SK-N-SH (cell line): ENCODE measurements around the gene FMN1. TPM values are rescaled to one million over a fixed set of nuclear protein-coding genes. Genes with fewer than 3 reads are reported as not detected.

Source experiments
- CTCF ChIA-PET: fragments of 300-600, 350-600 bp; formaldehyde crosslinking; extraction: SDS; loops from one replicate; lab custom pipeline; 2021; lab: Yijun Ruan, JAX
- POLR2A ChIA-PET: fragments of 350-600 bp; sonication (Branson Sonifier 250); formaldehyde crosslinking; extraction: SDS; loops from one replicate; lab custom pipeline; 2020; ENCODE audit warnings: antibody characterized with exemption, inconsistent platforms; lab: Yijun Ruan, JAX
- DNase-seq: peaks from one replicate; pipeline ENCODE4 v3.0.0; 2012
- H2AFZ ChIP-seq: fragments of 200-600 bp; sonication (generic); 2 replicates; pipeline ENCODE4 v1.8.1; 2016; ENCODE audit warnings: antibody characterized with exemption, mild to moderate bottlenecking, low read depth
- H3F3A ChIP-seq: fragments of 200-600 bp; sonication (generic); replicated peaks from 2 replicates; pipeline ENCODE3; 2016; ENCODE audit warnings: antibody characterized with exemption, mild to moderate bottlenecking; ENCODE audit not compliant: insufficient read depth
- H3K27ac ChIP-seq, 2 experiments: fragments of 200-500 bp in 1 of 2; fragments of 200-600 bp in 1 of 2; sonication (Bioruptor generic) in 1 of 2; sonication (generic), shearing (Covaris generic) in 1 of 2; 2 replicates each; pipeline versions ENCODE4 v1.5.1 to v1.6.1; 2014 to 2016; ENCODE audit warnings: low read depth in 2 of 2, inconsistent platforms in 1 of 2, low read length in 1 of 2, mild to moderate bottlenecking in 1 of 2, mixed read lengths in 1 of 2
- H3K27me3 ChIP-seq: fragments of 200-600 bp; sonication (generic), shearing (Covaris generic); 2 replicates; pipeline ENCODE4 v1.6.1; 2016; ENCODE audit warnings: mixed run types; ENCODE audit not compliant: insufficient read depth
- H3K36me3 ChIP-seq, 2 experiments: fragments of 200-500 bp in 1 of 2; fragments of 200-600 bp in 1 of 2; sonication (Bioruptor generic) in 1 of 2; sonication (generic) in 1 of 2; replicated peaks in 1 of 2; 2 replicates each; pipeline versions ENCODE3 to v1.5.1; 2014 to 2016; ENCODE audit warnings: low read length in 1 of 2, mild to moderate bottlenecking in 1 of 2; ENCODE audit not compliant: insufficient read depth in 2 of 2, control insufficient read depth in 1 of 2
- H3K4me1 ChIP-seq, 2 experiments: fragments of 200-500 bp in 1 of 2; fragments of 200-600 bp in 1 of 2; sonication (Bioruptor generic) in 1 of 2; sonication (generic), shearing (Covaris generic) in 1 of 2; 2 replicates each; pipeline versions ENCODE4 v1.5.1 to v1.6.1; 2014 to 2016; ENCODE audit warnings: low read depth in 1 of 2, low read length in 1 of 2, mixed run types in 1 of 2; ENCODE audit not compliant: insufficient read depth in 2 of 2, control insufficient read depth in 1 of 2
- H3K4me2 ChIP-seq: fragments of 200-600 bp; sonication (generic), shearing (Covaris generic); 2 replicates; pipeline ENCODE4 v1.6.1; 2017; ENCODE audit warnings: mixed run types
- H3K4me3 ChIP-seq, 2 experiments: fragments of 200-500 bp in 1 of 2; fragments of 200-600 bp in 1 of 2; sonication (Bioruptor generic) in 1 of 2; sonication (generic), shearing (Covaris generic) in 1 of 2; 2 replicates each; pipeline versions ENCODE4 v1.5.1 to v1.8.1; 2014 to 2016; ENCODE audit warnings: low read depth in 2 of 2, inconsistent platforms in 1 of 2, low read length in 1 of 2, mild to moderate bottlenecking in 1 of 2, mixed read lengths in 1 of 2, moderate library complexity in 1 of 2
- H3K79me2 ChIP-seq: fragments of 200-600 bp; sonication (generic); 2 replicates; pipeline ENCODE4 v1.8.1; 2017; ENCODE audit warnings: mild to moderate bottlenecking; ENCODE audit not compliant: insufficient read depth
- H3K9ac ChIP-seq: fragments of 200-600 bp; sonication (generic); 2 replicates; pipeline ENCODE4 v1.6.1; 2017; ENCODE audit warnings: mixed run types
- H3K9me2 ChIP-seq: fragments of 200-600 bp; sonication (generic); 2 replicates; pipeline ENCODE4 v1.6.1; 2017; ENCODE audit warnings: mixed run types
- H3K9me3 ChIP-seq: fragments of 200-600 bp; sonication (generic); 2 replicates; pipeline ENCODE4 v1.6.1; 2017; ENCODE audit warnings: mixed run types, mild to moderate bottlenecking, moderate library complexity
- H4K20me1 ChIP-seq: fragments of 200-600 bp; sonication (generic); 2 replicates; pipeline ENCODE4 v1.6.1; 2017; ENCODE audit warnings: mild to moderate bottlenecking, mixed run types; ENCODE audit not compliant: insufficient read depth
- CHD2 ChIP-seq: fragments of 150-350 bp; IDR thresholded peaks from 2 replicates; pipeline ENCODE4 v1.6.1; 2018; ENCODE audit warnings: low read length; ENCODE audit not compliant: partially characterized antibody
- CTCF ChIP-seq: fragments of 200-600 bp; sonication (generic); IDR thresholded peaks from 2 replicates; pipeline ENCODE4 v1.6.1; 2017; ENCODE audit warnings: antibody characterized with exemption, mild to moderate bottlenecking, moderate library complexity
- EZH2phosphoT487 ChIP-seq: fragments of 200-600 bp; sonication (generic); IDR thresholded peaks from 2 replicates; pipeline ENCODE4 v1.6.1; 2017; ENCODE audit warnings: low read depth, mixed run types, mild to moderate bottlenecking, antibody characterized with exemption, moderate library complexity, borderline replicate concordance
- FOXM1 ChIP-seq: IDR thresholded peaks from 2 replicates; pipeline ENCODE4 v1.4.0; 2012; ENCODE audit warnings: low read depth, mild to moderate bottlenecking
- GATA2 ChIP-seq: sonication (generic); formaldehyde crosslinking; IDR thresholded peaks from 2 replicates; pipeline ENCODE4 v1.5.0; 2020; ENCODE audit warnings: mild to moderate bottlenecking, missing genetic modification reagents
- IRF3 ChIP-seq: fragments of 150-350 bp; IDR thresholded peaks from 2 replicates; pipeline ENCODE4 v1.6.1; 2016; ENCODE audit warnings: mild to moderate bottlenecking, low read depth, low read length
- MAX ChIP-seq: IDR thresholded peaks from 2 replicates; pipeline ENCODE4 v1.4.0; 2012; ENCODE audit warnings: low read depth
- MEF2A ChIP-seq: IDR thresholded peaks from 2 replicates; pipeline ENCODE4 v1.4.0; 2012; ENCODE audit warnings: low read depth, borderline replicate concordance
- MXI1 ChIP-seq: IDR thresholded peaks from 2 replicates; pipeline ENCODE4 v1.6.1; 2012; ENCODE audit warnings: mild to moderate bottlenecking, low read depth, low read length, improper control_type of control experiment
- PBX3 ChIP-seq: IDR thresholded peaks from 2 replicates; pipeline ENCODE4; 2012
- POLR2AphosphoS5 ChIP-seq: IDR thresholded peaks from 2 replicates; pipeline ENCODE4 v1.6.1; 2012; ENCODE audit warnings: low read depth, low read length
- RCOR1 ChIP-seq: fragments of 150-350 bp; IDR thresholded peaks from 2 replicates; pipeline ENCODE4 v1.6.1; 2017; ENCODE audit warnings: antibody characterized with exemption, low read length
- REST ChIP-seq: IDR thresholded peaks from 2 replicates; pipeline ENCODE4 v1.6.1; 2012; ENCODE audit warnings: mild to moderate bottlenecking, low read depth, low read length, moderate library complexity
- RXRA ChIP-seq: IDR thresholded peaks from 2 replicates; pipeline ENCODE4 v1.4.0; 2012; ENCODE audit warnings: low read depth, mild to moderate bottlenecking, borderline replicate concordance
- SIN3A ChIP-seq: IDR thresholded peaks from 2 replicates; pipeline ENCODE4 v1.6.1; 2012; ENCODE audit warnings: low read depth, mild to moderate bottlenecking, low read length, moderate library complexity, borderline replicate concordance
- TAF1 ChIP-seq: IDR thresholded peaks from 2 replicates; pipeline ENCODE4 v1.6.1; 2012; ENCODE audit warnings: low read depth, mild to moderate bottlenecking, low read length, moderate library complexity, borderline replicate concordance
- TEAD4 ChIP-seq: IDR thresholded peaks from 2 replicates; pipeline ENCODE4 v1.4.0; 2012; ENCODE audit warnings: mild to moderate bottlenecking, borderline replicate concordance; ENCODE audit not compliant: insufficient read depth
- USF1 ChIP-seq: IDR thresholded peaks from 2 replicates; pipeline ENCODE4 v1.4.0; 2012; ENCODE audit warnings: low read depth, borderline replicate concordance
- YY1 ChIP-seq: IDR thresholded peaks from 2 replicates; pipeline ENCODE4 v1.4.0; 2012; ENCODE audit warnings: low read depth, mild to moderate bottlenecking
- WGBS: methylation state at CpG from one replicate; pipeline ENCODE4 v1.1.6; 2017; ENCODE audit warnings: low lambda C conversion rate; 5-methylcytosine and 5-hydroxymethylcytosine counted together
- polyA plus RNA-seq, 3 experiments: library from polyadenylated mRNA; depleted of rRNA; stranded (reverse); fragments of >200 nt; gene quantifications; 2 replicates each; pipeline ENCODE4 v1.2.3, GENCODE V29; 2012

The FMN1 gene
- polyA plus RNA-seq, 1 of the 3 experiments (the other 2 are of a cell fraction): 9.1 TPM

- Histone ChIP-seq H3K79me2 (peaks cover 95% of the 10 kb centered on the region), H3K27me3 (no peaks in the 10 kb centered on the region), H2AFZ (no peak overlapping the region), H3K9me2 (no peaks in the 10 kb centered on the region), H3K4me2 (no peak overlapping the region), H3K36me3 (peaks cover 0 to 61% of the 10 kb centered on the region in 2 experiments), H4K20me1 (peaks cover 3% of the 10 kb centered on the region; the same call in 1 of the 2 replicates), H3K4me1 (peaks cover 0 to 4% of the 10 kb centered on the region in 2 experiments; a peak in 2 of 4 replicates), H3K9me3 (no peaks in the 10 kb centered on the region; the same call in 1 of the 2 replicates), H3F3A (peaks cover 12% of the 10 kb centered on the region), H3K27ac (no peak overlapping the region), H3K4me3 (no peak overlapping the region), H3K9ac (no peak overlapping the region)
- ChIA-PET POLR2A (no interaction called here), CTCF (interaction anchor here (1.0 to 1.8 kb wide), 4 partner anchors 12 to 281 kb away, joined by 3 to 8 read pairs (median 4); no protein-coding TSS in a partner anchor)
- no peak for TF ChIP-seq YY1
- TF ChIP-seq MEF2A: no peak
- TF ChIP-seq SIN3A: no peak
- no peak for TF ChIP-seq TAF1
- TF ChIP-seq CTCF: no peak
- TF ChIP-seq CHD2: no peak
- no peak for TF ChIP-seq MXI1
- no peak for TF ChIP-seq TEAD4
- TF ChIP-seq MAX: no peak
- no peak for TF ChIP-seq RCOR1
- no peak for TF ChIP-seq PBX3
- DNase-seq: no peak
- 91% methylated on average over 3 of the region's 3 CpGs for WGBS
These were observed 250.8 kb downstream of the FMN1 start for GRCh38 chr15:32943711-32944110.

GRCh38 chr15:32942401-32942841 is 252.1 kb downstream of the FMN1 start:
- no peak overlapping the region for H3K27ac ChIP-seq
- TF ChIP-seq GATA2 (CRISPR knock-in tag) (no peak), POLR2AphosphoS5 (no peak), RXRA (no peak), USF1 (no peak), FOXM1 (no peak), YY1 (no peak), REST (no peak), MEF2A (no peak), IRF3 (no peak), EZH2phosphoT487 (no peak)

More at GRCh38 chr15:32942401-32942841, 252.1 kb downstream of the FMN1 start:
- Histone ChIP-seq H4K20me1 (peaks cover 3% of the 10 kb centered on the region; the same call in 1 of the 2 replicates), H3K9me3 (no peaks in the 10 kb centered on the region), H3K4me2 (no peak overlapping the region), H3K4me3 (no peak overlapping the region), H3K27me3 (no peaks in the 10 kb centered on the region), H2AFZ (no peak overlapping the region), H3F3A (peaks cover 8% of the 10 kb centered on the region), H3K4me1 (peaks cover 0 to 4% of the 10 kb centered on the region in 2 experiments; a peak in 2 of 4 replicates), H3K36me3 (peaks cover 0 to 66% of the 10 kb centered on the region in 2 experiments), H3K9ac (no peak overlapping the region), H3K79me2 (peaks cover 97% of the 10 kb centered on the region), H3K9me2 (no peaks in the 10 kb centered on the region)
- ChIA-PET POLR2A (no interaction called here), CTCF (interaction anchor here (0.8 to 2.5 kb wide), 4 partner anchors 13 to 279 kb away, joined by 3 to 10 read pairs (median 4); no protein-coding TSS in a partner anchor)
- no peak for DNase-seq
- WGBS: 83% methylated on average over 2 of the region's 2 CpGs
